ENCODE results near the gene POLR2B. TPM values are rescaled to one million over a fixed set of nuclear protein-coding genes. Genes with fewer than 3 reads are reported as not detected.

POLR2B gene
- total RNA-seq: 100 to 1,000 TPM; 107 to 119 TPM

GRCh38 chr4:56978750-56979303 lies at the start of gene POLR2B:
Gene POLR2B, plus strand, starts transcription at chr4:56978896. Its CDS starts 90 bp downstream, at chr4:56978986.

DNA sequence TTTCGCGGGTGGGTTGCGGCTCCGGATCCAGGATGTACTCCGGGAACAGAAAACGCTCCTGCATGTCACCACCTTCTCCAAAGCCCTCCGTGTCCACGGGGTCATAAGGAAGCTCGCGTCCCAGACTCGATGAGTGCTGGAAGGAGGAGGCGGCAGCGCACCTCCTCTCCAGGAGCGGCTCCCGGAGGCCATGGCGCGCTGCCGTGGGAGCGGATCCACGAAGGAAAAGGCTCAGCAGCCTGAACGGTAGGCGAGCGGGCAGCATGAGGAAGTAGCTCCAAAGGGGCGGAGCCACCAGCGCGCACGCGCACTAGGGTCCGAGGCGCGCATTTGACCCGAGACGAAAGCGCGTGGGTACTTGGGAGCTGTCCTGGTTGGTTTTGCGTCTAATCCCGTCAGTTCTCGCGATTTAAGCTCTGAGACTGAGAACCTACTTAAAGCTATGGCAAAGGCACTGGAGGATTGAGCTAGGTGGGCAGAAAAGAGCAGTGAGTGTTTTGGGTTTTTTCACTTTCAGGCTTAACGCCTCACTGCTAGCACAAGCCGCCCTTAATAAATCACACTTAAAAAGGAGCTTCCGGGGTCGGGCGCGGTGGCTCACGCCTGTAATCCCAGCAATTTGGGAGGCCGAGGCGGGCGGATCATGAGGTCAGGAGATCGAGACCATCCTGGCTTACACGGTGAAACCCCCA lies 1.2 kb upstream of the POLR2B start, which contains the start of gene NOA1:
Gene NOA1, minus strand, starts transcription at position 286 of the 692 bp plus-strand sequence. Its CDS starts 21 bp downstream, at position 265.

Small RNA genes within 50 kb of the gene (small RNA-seq; reads per million reads assigned to genes)
- gene RNU6-998P: 0 to 0.26 reads per million in 2 donors

Other genes with a start within 250 kb of the POLR2B start
- not detected for gene SPINK2, start 157.2 kb upstream of the POLR2B start, total RNA-seq
- 10 to 100 TPM; 28.0 to 29.3 TPM for gene REST, start 71.0 kb upstream of the POLR2B start, total RNA-seq
- 10 to 100 TPM; 15.1 to 19.0 TPM for gene NOA1, start 1.3 kb upstream of the POLR2B start, total RNA-seq
- 100 to 1,000 TPM; 336 to 716 TPM for gene IGFBP7, start 131.5 kb downstream of the POLR2B start, total RNA-seq

Data from melanocyte of skin (primary cell).